Astrocyte (in vitro differentiated cells and primary cell): ENCODE measurements around the gene CCNL2. TPM values are rescaled to one million over a fixed set of nuclear protein-coding genes. Genes with fewer than 3 reads are reported as not detected.

Source experiments
- DNase-seq: peaks from one replicate; pipeline ENCODE4 v3.0.0-alpha.2; 2010; ENCODE audit warnings: low read depth
- FAIRE-seq: peaks from 2 replicates; lab custom pipeline; 2011; peaks lifted over from hg19 to GRCh38; lab: Jason Lieb, UNC
- H2AFZ ChIP-seq: 2 replicates; pipeline ENCODE4 v1.6.0; 2012; ENCODE audit warnings: low read depth, low read length, inconsistent platforms
- H3K27ac ChIP-seq: 2 replicates; pipeline ENCODE4 v1.5.1; 2011; ENCODE audit warnings: low read depth, low read length, inconsistent platforms
- H3K27me3 ChIP-seq: 2 replicates; pipeline ENCODE4 v1.6.0; 2011; ENCODE audit warnings: low read length, inconsistent platforms; ENCODE audit not compliant: insufficient read depth
- H3K36me3 ChIP-seq: 2 replicates; pipeline ENCODE4 v1.5.1; 2011; ENCODE audit warnings: low read length, inconsistent platforms; ENCODE audit not compliant: insufficient read depth
- H3K4me1 ChIP-seq: 2 replicates; pipeline ENCODE4 v1.5.1; 2011; ENCODE audit warnings: low read length, inconsistent platforms; ENCODE audit not compliant: insufficient read depth
- H3K4me2 ChIP-seq: 2 replicates; pipeline ENCODE4 v1.6.0; 2012; ENCODE audit warnings: low read length, inconsistent platforms
- H3K4me3 ChIP-seq: 2 replicates; pipeline ENCODE4 v1.5.1; 2011; ENCODE audit warnings: low read depth, mild to moderate bottlenecking, low read length, inconsistent platforms; ENCODE audit not compliant: insufficient read depth
- H3K79me2 ChIP-seq: 2 replicates; pipeline ENCODE4 v1.6.0; 2012; ENCODE audit warnings: mild to moderate bottlenecking, low read length, inconsistent platforms; ENCODE audit not compliant: insufficient read depth
- H3K9ac ChIP-seq: 2 replicates; pipeline ENCODE4 v1.6.0; 2012; ENCODE audit warnings: mild to moderate bottlenecking, low read length, inconsistent platforms
- H3K9me3 ChIP-seq: 2 replicates; pipeline ENCODE4 v1.5.1; 2012; ENCODE audit warnings: low read depth, mild to moderate bottlenecking, low read length, inconsistent platforms; ENCODE audit not compliant: insufficient read depth
- H4K20me1 ChIP-seq: 2 replicates; pipeline ENCODE4 v1.6.0; 2012; ENCODE audit warnings: low read length, inconsistent platforms; ENCODE audit not compliant: insufficient read depth
- H3K27ac Mint-ChIP-seq: one replicate; pipeline ENCODE4 v1.8.0; 2021; ENCODE audit warnings: mild to moderate bottlenecking, mixed read lengths; ENCODE audit not compliant: unreplicated experiment
- H3K27me3 Mint-ChIP-seq: one replicate; pipeline ENCODE4 v1.8.0; 2021; ENCODE audit warnings: low read depth, mixed read lengths; ENCODE audit not compliant: unreplicated experiment
- H3K36me3 Mint-ChIP-seq: one replicate; pipeline ENCODE4 v1.8.0; 2021; ENCODE audit warnings: low read depth, mixed read lengths; ENCODE audit not compliant: unreplicated experiment
- H3K4me1 Mint-ChIP-seq: one replicate; pipeline ENCODE4 v1.8.0; 2021; ENCODE audit warnings: low read depth, mixed read lengths; ENCODE audit not compliant: unreplicated experiment
- H3K4me3 Mint-ChIP-seq: one replicate; pipeline ENCODE4 v1.8.0; 2021; ENCODE audit warnings: mild to moderate bottlenecking, moderate library complexity, mixed read lengths; ENCODE audit not compliant: unreplicated experiment
- H3K9me3 Mint-ChIP-seq: one replicate; pipeline ENCODE4 v1.8.0; 2021; ENCODE audit warnings: mild to moderate bottlenecking, mixed read lengths; ENCODE audit not compliant: unreplicated experiment
- CTCF ChIP-seq: IDR thresholded peaks from 2 replicates; pipeline ENCODE4 v1.5.1; 2011; ENCODE audit warnings: low read depth, mild to moderate bottlenecking, inconsistent platforms, low read length, moderate library complexity; ENCODE audit not compliant: insufficient read depth
- EZH2 ChIP-seq: IDR thresholded peaks from 2 replicates; pipeline ENCODE4 v1.6.1; 2012; ENCODE audit warnings: mild to moderate bottlenecking, low read length, inconsistent platforms; ENCODE audit not compliant: insufficient read depth
- total RNA-seq: library from RNA; stranded (reverse); gene quantifications from 2 replicates; pipeline ENCODE4 v1.2.1, GENCODE V29; 2021

CCNL2 gene
- total RNA-seq, 1 donor from 2014 or later: 194 TPM

GRCh38 chr1:1419813-1420653 lies 20.9 kb upstream of the CCNL2 start:
- H3K27ac Mint-ChIP-seq: no peak overlapping the region

GRCh38 chr1:1419363-1419812 lies 20.3 kb upstream of the CCNL2 start:
- DNase-seq (no peak), FAIRE-seq (no peak)
- Histone ChIP-seq H3K36me3 (no peaks in the 10 kb centered on the region), H2AFZ (peak overlapping the region; percentile 41), H3K4me2 (peak overlapping the region; percentile 62), H3K27me3 (no peaks in the 10 kb centered on the region), H3K27ac (no peak overlapping the region), H3K79me2 (no peaks in the 10 kb centered on the region), H3K4me3 (no peak overlapping the region), H3K9me3 (no peaks in the 10 kb centered on the region), H3K9ac (no peak overlapping the region), H4K20me1 (no peaks in the 10 kb centered on the region), H3K4me1 (peaks cover 12% of the 10 kb centered on the region)
- no peak overlapping the region for H3K27ac Mint-ChIP-seq
- TF ChIP-seq EZH2 (no peak), CTCF (no peak)
- H3K36me3 Mint-ChIP-seq: peaks cover 3% of the 10 kb centered on the region
- H3K4me3 Mint-ChIP-seq: no peak overlapping the region
- H3K9me3 Mint-ChIP-seq: no peaks in the 10 kb centered on the region
- H3K4me1 Mint-ChIP-seq: peaks cover 13% of the 10 kb centered on the region
- no peaks in the 10 kb centered on the region for H3K27me3 Mint-ChIP-seq

More at GRCh38 chr1:1419813-1420653, 20.9 kb upstream of the CCNL2 start:
- Histone ChIP-seq H3K9me3 (no peaks in the 10 kb centered on the region), H3K27me3 (no peaks in the 10 kb centered on the region), H3K9ac (no peak overlapping the region), H4K20me1 (no peaks in the 10 kb centered on the region), H3K79me2 (no peaks in the 10 kb centered on the region), H3K36me3 (no peaks in the 10 kb centered on the region), H3K27ac (no peak overlapping the region), H3K4me3 (no peak overlapping the region), H3K4me2 (peak overlapping the region; percentile 62), H3K4me1 (peaks cover 12% of the 10 kb centered on the region), H2AFZ (peak overlapping the region; percentile 41)
- peaks cover 2% of the 10 kb centered on the region for H3K27me3 Mint-ChIP-seq
- H3K4me3 Mint-ChIP-seq: no peak overlapping the region
- DNase-seq: no peak
- H3K9me3 Mint-ChIP-seq: no peaks in the 10 kb centered on the region
- no peak for FAIRE-seq
- peaks cover 15% of the 10 kb centered on the region for H3K4me1 Mint-ChIP-seq
- peaks cover 3% of the 10 kb centered on the region for H3K36me3 Mint-ChIP-seq
- TF ChIP-seq EZH2: no peak
- no peak for TF ChIP-seq CTCF
